C1 segment of cervical spinal cord (tissue), 14 donors: Measurements from ENCODE around the gene MPRIP.
"Not testable (repeated sequence)": the region's sequence is repeated elsewhere in the genome, so short reads cannot be mapped to it uniquely, and the experiment has no call there.

Experiments used
- DNase-seq, 14 donors: peaks; one replicate each; lab custom pipeline; 2025; lab: John Stamatoyannopoulos, UW

The MPRIP gene

DNA sequence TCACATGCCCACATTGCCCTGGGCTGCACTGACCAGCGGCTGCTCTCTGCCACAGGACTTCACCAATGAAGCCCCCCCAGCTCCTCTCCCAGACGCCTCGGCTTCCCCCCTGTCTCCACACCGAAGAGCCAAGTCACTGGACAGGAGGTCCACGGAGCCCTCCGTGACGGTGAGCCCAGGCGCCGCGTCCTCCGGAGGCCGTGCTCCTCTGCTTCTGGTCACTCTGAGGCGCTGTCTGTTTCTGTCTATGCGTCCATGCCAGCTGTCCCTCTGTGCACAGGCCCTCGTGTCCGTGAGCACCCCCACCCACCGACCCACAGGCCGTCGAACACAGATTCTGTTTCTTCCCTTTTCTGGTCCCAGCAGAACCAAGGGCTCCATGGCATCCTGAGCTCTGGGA lies 101.2 kb downstream of the MPRIP start:
- DNase-seq = no peak

DNA sequence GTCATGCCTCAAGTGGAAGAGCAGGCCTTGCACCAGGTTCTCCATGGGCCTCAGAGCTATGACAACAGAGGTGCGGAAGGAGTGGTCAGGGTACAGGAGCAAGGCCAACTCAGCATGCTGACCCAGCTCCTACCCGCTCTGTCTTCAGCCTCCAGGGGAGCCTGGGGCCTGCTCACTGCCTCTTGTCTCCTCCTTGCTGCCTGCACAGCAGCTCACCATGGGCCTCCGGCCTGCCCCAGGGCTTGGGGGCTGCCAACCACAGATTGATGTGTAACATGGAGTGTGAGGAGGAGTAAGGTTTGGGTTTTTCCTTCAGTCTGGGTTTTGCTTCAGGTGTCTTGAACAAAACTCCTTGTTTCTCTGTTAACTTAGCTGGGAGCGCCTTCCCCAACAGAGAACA lies 101.8 kb downstream of the MPRIP start:
- DNase-seq = no peak

DNA sequence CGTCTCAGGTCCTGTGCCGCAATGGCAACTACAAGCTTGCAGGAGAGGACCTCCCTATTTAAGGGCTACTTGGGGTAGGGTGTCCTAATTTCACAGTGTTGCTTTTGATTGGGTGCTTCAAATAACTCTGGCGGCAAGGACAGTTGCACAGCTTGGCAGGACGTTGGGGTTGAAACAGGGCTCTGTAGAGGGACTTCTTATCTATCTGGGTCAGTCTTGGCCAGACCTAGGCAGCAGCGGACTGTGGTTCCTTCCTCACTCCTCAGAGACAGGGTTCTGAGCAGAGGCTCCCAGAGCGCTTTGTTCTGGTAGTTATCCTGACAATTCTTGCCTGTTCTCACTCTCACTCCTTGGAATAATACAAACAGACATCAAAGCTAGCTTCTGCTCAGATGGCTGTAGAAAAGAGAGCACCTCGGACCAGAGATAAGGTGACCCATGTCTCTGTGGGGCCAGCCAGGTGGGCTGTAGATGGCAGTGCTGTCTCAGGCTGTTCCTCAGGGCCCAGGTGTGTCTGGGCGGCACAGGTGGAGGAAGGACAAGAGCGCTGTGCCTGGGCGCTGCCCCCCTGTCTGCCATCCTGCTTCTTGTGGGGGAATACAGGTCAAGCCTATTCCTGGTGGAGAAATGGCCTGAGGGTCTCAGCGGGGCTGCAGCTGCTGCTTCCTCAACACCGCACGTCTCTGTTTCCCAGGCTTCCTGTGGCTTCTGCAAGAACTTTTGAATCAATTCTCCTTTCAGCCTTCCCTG lies 102.8 kb downstream of the MPRIP start:
- no peak for DNase-seq

DNA sequence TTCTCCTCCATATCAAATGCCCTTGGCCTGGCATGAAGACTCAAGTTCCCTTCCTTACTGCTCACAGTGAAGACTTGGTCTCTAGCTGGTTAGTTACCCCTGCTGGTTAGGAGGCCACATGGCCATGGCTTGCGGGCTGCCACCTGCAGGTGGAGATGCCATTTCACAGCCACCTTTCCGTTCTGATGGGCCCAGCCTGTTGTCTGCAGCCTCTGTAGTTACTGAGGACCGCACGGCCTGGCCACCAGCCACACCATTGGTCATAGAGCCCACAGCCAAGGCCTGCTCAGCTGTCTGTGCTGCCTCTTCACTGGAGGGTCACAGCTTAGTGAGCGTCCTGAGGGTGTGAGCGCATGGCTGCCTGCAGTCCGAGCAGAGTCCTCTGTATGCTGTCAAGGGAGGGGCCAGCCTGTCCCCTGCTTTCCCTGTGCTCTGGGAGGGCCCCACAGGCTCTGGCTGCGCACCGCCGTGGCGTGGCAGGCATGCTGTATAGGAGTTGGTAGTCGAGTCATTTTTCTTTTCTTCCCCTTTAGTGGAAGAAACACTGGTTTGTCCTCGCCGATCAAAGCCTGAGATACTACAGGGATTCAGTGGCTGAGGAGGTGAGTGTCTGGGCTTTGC lies 104.6 kb downstream of the MPRIP start:
- peak in 2 of 14 donors; percentile 10 to 33 for DNase-seq

DNA sequence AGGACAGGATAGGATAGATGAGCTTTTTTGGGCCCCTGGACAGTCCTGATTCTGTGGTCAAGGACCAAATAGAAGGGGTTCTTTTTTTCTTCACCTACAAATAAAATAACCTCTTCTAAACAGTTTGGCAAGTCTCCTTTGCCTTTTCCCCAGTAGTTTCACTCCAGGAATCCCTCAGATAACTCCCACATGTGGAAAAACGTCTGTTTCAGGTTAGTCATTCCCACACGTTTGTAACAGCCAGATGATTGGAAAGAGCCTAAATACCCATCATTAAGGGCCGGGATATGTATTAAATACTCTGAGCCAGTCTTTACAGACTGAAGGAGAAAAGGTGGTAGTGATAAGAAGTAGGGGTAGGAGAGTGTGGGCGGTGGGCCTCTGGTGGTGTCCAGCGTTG lies 105.6 kb downstream of the MPRIP start:
- no peak for DNase-seq

DNA sequence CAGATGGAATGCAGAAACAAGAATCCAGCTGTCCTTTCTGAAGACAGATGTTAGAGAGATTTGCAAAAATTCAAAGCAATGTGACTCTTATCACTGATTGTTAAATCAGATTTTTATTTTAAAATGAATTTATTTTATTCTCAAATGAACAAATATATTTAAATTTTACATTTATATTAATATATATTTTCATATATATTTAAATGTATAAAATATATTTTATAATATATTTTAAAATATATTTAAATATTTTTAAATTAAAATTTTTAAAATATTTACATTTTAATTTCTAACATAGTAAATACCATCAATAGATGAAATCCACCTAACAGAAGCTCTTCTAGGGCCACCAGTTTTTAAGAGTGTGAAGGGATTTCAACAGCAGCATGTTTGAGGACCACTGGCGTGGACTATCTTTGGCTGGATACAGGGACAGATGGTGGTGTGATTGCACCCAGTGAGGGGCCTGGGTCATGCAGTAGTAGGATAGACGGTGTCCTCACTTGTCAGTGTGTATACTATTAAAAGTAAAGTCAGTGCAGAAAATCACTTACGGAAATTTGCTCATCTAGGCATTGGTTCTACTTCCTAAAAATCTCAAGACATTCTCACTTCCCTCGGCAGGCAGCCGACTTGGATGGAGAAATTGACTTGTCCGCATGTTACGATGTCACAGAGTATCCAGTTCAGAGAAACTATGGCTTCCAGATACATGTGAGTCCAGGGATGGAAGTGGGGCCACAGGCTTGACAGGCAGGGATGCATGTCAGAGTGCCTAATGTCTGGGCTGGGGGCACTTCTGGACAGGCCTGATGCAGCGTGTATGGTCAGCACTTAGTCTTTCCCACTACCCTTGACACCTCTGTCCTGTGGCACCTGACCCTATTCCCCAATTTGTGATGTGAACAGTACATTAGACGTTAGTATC lies 107.5 kb downstream of the MPRIP start:
- DNase-seq = peak in 4 of 14 donors; percentile 12 to 45 (median 22)

DNA sequence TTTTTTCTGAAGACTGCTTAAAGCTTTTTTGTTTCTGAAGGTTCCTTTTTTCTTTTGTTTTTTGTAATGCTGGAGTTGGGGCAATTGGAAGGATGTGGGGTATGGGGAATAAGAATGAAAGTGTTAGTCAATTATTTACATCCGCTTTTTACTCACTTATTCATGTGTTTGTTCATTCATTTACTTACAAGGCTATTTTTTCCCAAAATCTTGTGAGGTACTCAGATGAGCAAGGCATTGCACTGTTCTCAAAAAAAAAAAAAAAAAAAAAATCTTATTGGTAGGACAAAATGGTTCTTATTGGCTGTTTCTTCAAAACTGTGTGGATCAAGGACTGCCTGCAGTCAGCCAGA lies 108.2 kb downstream of the MPRIP start:
- no peak for DNase-seq

DNA sequence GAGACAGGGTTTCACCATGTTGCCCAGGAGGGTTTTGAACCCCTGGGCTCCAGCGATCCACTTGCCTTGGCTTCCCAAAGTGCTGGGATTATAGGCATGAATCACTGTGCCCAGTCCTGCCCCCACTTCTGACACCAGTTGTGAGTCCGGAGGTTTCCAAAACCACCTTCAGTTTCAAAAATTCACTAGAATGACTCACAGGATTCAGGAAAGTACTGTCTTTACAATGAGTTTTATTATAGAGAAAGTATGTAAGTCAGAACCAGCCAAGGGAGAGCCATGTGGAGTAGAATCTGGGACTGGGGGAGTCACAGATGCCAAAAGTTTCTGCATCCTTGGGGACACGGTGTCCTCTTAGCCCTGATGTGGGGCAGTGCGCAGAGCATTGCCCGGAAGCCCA lies 108.8 kb downstream of the MPRIP start:
- DNase-seq = no peak

DNA sequence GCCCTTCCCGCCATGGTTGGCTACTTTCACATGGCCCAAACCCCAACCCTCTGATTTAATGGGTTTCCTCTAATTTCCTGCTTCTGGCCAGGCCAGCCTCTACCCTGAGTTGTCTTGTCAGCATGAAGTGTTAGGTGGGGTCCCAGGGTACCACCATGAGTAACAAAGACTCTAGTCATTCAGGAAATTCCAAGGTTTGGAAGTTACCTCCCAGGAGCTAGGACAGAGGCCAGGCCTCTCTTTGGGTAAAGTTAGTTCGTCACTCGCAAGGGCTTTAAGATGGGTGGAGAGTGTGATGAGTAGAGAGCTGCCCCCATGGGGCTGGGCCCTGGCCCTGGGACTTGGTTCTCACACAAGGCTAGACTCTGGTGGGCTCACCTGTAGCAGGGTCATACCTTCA lies 109.3 kb downstream of the MPRIP start:
- DNase-seq = no peak

DNA sequence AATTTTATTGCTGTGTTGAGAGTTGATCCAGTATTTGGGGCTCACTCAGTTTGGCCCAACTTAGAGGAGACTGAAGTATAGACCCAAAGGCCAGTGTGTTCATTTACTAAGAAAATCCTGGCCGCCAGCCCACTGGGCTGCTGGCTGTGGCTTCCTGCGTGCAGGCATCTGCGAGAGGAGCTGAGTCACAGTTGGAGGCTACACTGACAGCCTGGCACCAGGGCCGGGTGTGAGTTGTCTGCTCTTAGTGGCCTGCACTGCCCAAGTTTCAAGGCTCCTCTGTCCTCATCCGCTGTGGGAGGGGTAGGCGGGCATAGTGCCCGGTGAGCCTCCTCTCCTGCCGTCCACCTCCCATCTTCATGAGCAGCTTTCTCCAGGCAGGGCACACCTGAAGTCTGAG lies 109.7 kb downstream of the MPRIP start:
- DNase-seq = peak in 13 of 14 donors; percentile 24 to 92 (median 62)

DNA sequence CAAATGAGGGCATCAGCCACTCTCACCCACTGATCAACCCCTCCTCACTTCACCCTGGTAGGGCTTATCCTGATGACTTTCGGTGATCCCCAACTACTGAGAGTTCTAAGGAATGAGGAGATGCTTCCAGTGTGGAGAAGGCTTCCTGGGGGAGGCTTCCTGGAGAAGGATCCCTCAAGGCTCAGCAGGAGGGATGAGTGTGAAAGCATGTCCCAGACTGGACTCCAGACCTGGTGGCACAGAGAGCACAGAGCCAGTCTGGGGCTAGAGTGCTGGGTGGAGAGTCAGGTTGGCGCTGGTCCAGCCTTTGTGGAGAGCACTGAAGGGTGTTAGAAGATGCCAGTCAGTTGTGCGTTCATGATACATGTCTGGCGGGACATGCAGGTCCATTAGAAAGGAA lies 110.1 kb downstream of the MPRIP start:
- DNase-seq = peak in 4 of 14 donors; percentile 15 to 23 (median 17)

DNA sequence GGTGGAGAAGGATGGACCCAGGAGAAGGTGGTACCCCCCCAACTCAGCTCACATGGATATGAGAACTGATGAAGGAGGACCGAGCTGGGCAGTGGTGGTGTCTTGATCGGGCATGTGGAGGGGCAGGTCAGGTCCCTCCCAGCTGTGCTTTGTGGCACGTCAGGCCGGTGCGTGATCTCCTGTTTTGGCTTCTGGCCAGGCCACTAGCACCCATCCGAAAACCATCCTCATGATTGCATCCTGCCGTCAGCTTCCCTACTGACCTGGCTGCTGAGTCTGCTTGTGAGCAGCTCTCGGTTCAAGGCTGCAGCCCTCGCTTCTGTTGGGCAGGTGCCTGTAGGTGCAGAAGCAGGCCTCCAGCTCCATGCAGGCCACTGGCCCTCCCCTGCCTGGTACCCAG lies 110.8 kb downstream of the MPRIP start:
- no peak for DNase-seq

DNA sequence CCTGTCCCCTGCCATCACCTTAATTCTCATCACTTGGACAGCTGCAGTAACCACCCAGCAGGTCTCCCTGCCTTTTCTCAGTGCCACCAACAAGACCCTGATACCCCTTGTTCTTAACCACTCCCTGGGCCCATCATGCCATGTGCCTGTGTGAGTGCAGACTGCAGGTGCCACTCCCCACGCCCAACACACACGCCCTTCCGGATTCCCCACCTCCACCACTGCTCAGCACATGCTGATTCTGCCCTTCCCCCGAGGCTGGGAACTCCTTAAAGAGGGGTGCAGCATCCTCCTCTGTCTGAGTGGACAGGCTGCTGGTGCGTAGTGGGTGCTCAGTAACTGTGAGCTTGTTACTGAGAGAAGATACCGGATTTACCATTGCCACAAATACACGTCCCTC lies 111.5 kb downstream of the MPRIP start:
- no peak for DNase-seq

DNA sequence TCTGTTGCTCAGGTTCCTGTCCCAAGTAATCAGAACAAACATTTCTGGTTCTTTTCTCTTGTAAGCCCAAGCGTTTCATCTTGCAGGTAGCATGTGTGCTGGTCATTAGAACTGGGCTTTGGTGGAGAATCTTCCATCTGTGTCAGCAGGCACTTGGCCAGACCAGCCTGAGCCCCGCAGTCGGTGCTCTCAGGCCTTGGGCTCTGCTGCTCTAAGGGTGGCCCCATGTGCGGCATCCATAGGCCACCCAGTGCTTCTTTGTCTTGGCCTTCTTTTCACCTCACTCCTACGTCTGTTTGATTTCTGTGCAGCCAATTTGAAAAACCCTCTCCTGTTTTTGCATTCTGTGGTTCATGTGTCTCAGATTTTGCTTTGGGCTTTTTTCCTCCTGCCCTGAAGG lies 112.3 kb downstream of the MPRIP start:
- DNase-seq = peak in 1 of 14 donors; percentile 36

DNA sequence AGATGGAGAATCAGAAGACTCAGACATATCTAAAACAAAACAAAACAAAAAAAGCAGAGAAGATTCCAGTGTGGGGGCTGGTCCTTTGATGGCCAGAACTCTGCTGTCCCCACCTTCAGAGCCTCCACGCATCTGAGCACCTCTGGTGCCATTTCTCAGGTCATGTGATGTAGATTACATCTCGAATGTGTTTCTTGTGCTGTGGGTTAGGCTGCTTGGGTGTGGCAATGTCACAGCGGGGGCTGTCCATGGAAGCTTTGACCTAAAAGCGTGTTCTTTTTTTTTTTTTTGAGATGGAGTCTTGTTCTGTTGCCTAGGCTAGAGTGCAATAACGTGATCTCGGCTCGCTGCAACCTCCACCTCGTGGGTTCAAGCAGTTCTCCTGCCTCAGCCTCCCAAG lies 112.7 kb downstream of the MPRIP start:
- DNase-seq = no peak

DNA sequence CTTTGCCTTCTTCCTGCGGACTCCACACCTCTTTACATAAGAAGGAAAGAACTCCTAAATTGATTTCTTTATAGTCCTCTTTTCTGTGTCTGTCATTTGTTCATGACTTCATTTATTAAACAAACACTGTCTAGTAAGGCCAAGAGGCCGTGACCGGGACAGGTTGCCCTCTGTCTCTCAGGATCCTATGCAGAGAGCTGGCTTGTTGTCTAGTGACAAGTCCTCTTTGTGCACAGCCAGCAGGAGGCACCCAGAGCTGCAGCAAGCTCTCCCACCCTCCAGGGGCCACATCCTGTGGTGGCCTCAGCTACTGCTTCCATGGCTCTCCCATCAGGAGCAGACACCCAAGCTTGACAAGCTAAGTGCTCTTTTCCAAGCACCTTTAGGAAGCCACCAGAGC lies 113.3 kb downstream of the MPRIP start:
- DNase-seq = no peak

DNA sequence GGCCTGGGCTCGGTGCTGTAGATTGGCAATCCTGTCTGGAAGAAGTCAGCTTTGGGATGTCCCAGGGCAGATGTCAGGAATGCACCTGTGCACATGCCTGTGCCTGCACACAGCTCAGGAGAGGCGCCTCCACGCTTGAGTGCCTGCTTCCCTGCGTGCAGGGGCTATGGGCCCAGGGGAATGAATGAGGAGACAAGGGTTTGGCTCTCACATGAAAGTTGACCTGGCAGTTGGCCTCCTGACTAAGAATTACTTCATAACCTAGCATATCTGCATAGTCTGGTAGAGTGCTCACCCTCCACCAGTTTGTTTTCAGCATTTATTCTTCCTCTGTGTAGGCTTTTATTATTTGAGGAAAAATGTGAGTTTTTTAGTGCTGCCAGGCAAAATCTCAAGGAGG lies 113.8 kb downstream of the MPRIP start:
- no peak for DNase-seq

DNA sequence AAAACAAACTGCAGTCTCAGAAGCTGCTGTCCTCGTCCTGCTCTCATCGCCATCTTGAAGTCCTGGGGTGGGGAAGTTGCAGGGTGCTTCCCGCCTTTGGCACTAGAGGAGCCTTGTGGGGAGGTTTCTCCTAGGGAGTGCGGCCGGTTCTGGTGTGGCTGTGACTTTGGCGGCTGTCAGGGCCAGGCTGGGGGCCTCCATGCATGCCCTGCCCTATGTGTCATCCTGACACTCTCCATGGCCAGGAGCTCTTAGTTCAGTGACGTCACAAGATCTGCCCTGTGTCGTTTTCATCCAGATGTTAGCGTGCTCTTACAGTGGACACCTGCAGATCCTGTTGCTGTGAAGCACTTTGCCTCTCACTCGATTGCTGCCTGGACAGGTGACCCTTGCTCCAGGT lies 114.3 kb downstream of the MPRIP start:
- DNase-seq = no peak

DNA sequence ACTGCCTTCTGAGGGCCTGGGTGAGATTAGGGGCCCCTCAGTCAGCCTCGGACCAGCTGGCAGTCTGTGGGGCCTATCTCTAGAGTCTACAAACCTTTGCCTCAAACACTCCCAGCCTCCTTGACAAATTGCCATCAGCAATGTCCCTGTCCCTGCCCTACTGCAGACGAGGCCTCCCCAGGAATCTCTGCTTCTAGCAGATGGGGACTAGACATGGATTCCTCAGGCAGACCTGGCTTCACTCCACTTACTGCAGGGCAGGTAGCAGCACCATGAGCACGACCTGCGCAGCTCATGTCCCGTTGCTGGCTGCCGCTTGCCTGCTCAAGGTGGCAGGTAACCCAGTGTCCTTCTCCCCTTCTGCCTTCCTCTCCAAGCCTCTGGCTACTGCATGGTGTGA lies 114.8 kb downstream of the MPRIP start:
- DNase-seq = peak in 1 of 14 donors; percentile 73

DNA sequence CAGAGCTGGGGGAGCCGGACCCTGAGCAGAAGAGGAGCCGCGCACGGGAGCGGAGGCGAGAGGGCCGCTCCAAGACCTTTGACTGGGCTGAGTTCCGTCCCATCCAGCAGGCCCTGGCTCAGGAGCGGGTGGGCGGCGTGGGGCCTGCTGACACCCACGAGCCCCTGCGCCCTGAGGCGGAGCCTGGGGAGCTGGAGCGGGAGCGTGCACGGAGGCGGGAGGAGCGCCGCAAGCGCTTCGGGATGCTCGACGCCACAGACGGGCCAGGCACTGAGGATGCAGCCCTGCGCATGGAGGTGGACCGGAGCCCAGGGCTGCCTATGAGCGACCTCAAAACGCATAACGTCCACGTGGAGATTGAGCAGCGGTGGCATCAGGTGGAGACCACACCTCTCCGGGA lies 116.2 kb downstream of the MPRIP start:
- not testable (repeated sequence) for DNase-seq

DNA sequence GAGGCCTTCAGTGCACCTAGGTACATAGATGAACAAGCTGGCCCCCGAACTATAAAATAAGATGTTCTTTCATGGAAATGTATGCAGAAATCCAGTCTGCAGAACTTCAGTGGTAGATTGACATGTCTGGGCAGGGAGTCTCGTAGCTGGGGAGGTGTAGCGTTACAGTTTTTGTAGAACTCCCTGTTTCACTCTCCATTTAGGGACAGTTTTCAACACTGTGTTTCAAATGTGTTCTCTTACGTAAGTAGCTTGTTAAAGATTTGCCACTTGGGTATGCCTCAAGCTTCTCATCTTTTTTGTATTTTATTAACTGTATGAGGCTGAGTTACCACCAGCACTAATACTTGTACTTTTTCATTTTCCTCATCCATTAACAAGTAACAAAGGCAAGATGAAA lies 117.3 kb downstream of the MPRIP start:
- no peak for DNase-seq

DNA sequence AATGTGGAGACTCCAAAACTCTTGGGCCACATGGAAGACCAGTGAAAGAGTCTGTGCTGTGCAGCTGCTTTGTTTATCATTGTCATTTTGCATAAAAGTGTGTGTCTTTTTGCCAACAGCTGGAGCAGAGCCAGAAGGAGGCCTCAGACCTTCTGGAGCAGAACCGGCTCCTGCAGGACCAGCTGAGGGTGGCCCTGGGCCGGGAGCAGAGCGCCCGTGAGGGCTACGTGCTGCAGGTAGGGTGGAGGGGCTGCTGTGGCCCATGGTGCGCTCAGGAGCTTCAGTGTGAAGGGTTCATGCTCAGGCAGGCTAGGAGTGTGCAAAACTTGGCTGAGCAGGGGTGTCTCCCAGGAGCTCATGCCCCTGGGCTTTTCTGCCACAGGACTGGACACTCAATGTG lies 118.9 kb downstream of the MPRIP start:
- no peak for DNase-seq

DNA sequence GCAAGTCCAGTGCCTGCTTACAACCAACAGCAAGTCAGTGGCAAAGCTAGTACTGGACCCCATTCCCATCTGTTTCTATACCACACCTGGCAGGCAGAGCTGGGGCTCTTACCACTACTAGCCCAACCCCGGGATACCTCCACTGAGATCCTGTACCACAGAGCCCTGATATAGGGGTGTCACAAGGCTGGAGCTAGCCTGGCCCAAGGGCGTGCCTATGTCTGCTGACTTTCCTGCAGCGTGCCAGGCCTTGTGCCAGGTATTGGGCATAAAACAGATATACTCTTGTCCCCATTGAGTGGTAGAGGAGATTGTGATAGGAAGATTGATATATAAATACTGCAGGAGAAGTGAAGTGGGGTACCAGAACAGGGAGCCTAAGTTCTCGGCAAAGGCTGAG lies 119.5 kb downstream of the MPRIP start:
- DNase-seq = no peak
